Right renal pelvis (tissue), 4 donors: ENCODE measurements around the gene EHD3. TPM values are rescaled to one million over a fixed set of nuclear protein-coding genes. Genes with fewer than 3 reads are reported as not detected.

Source experiments
- DNase-seq, 4 donors: peaks; one replicate each; pipeline ENCODE4 v3.0.0-alpha.2; 2013; ENCODE audit warnings: low read depth in 4 of 4, low spot score in 3 of 4, missing footprints in 1 of 4
- polyA plus RNA-seq, 4 donors: library from polyadenylated mRNA; unstranded; fragments of 120-200 nt; gene quantifications; one replicate each; pipeline ENCODE4 v1.2.1, GENCODE V29; 2013; ENCODE audit not compliant: insufficient read length in 4 of 4

Gene EHD3
- polyA plus RNA-seq, 4 donors = 28.8 to 50.4 (median 36.3) TPM

DNA sequence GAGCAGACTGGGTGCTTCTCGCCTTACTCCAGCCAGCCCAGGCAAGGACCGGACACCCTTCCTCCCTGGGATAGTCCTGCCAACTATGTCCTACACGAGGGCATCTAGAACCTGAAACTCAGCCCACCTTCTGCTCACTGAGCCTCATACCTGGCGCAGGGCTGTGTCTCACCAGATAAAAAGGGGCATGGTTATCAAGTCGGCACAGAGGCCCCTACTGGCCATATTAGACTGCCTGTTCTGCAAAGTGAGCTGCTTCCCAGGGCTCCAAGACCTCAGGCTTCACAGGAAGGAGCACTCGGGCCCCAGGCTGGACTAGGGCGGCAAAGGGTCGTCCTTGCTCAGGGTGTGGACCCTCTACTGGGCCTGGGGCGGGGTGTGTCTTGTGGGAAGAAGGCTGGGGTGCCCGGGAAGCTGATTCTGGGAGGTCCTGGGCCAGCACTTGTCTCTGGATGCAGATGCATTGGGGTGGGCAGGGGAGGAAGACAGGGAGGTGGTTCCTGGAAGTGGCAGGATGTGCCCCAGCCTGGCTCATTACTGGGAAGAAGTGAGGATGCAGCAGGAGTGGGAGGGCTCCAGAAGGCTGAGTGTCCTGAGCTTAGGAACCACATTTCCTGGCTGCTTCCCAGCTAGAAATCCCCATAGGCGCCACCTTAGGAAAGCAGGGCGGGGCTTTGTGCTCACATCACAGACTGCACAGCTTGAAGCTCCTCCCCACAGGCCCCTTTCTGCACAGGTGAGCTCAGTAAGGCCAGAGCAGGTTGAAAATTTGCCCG lies 19.6 kb downstream of the EHD3 start:
- no peak for DNase-seq

DNA sequence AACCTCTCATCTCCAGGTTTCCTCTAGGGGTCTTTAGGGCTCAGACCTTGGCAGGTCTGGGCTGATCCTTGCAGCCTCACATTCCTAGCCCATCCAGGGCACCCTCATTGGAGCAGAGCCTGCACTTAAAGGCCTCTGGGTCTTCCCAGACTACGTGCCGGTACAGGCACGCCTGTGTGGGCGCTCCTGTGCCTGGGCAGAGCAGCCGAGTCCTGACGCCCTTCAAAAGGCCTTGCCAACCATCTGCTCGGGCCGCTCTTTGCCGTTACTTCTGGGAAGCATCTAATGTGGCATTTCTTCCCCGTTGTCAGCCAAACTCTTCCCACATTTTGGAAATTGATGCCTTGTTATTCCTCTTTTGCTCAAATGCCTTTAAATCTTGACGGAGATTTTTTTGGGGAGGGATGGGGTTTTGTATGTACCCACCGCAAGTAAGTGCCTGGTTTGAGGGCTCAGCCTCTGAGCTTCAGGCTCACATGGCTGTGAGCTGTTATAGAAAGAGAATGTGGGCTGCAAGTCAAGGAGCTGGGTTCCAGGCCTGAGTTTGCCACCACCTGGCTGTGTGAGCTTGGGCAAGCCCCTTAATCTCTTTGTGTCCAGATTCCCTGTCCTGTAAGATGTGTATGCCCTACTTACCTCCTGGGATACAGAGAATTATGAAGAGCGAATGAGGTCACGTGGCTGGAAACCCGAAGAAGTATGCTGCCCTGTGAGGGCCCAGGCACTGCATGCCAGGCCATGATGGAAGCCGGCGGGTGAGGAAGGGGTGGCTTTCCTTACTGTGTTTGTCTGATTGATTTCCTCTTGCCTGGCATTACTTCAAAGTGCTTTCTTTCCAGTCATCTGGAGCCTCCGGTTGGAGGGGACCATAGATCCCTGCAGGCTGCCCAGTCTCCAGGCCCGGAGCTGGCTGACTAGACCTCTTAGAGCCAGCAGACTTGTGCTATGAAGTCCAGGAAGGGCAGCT lies 20.6 kb downstream of the EHD3 start:
- no peak for DNase-seq

DNA sequence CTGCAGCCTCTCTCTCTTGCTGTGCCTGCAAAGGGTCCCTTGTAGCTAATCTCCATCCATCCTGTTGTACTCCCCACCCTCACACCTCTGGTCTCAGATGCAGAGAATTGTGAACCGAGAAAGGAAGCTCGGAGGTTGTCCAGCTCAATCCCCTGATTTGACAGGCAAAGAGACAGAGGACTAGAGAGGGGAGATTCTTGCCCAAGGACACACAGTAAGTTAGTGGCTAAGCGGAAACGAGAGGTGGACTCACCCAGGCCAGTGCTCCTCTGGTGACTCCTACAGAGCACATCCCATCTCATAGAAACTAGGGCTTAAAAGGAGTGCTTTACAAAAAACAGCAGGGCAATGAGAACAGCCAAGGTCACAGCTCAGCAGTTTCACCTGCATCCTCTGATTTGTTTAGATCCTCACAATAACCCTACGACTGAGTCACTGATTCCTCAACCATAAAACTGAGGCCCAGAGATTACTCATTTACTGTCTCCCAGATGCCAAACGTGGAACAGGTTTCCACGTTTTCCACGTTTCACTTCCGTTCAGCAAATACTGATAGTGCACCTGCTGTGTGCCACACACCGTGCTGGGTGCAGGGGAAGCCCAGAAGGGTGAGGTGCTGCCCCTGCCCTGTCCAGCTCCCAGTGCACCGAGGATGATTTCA lies 22.1 kb downstream of the EHD3 start:
- DNase-seq = no peak

DNA sequence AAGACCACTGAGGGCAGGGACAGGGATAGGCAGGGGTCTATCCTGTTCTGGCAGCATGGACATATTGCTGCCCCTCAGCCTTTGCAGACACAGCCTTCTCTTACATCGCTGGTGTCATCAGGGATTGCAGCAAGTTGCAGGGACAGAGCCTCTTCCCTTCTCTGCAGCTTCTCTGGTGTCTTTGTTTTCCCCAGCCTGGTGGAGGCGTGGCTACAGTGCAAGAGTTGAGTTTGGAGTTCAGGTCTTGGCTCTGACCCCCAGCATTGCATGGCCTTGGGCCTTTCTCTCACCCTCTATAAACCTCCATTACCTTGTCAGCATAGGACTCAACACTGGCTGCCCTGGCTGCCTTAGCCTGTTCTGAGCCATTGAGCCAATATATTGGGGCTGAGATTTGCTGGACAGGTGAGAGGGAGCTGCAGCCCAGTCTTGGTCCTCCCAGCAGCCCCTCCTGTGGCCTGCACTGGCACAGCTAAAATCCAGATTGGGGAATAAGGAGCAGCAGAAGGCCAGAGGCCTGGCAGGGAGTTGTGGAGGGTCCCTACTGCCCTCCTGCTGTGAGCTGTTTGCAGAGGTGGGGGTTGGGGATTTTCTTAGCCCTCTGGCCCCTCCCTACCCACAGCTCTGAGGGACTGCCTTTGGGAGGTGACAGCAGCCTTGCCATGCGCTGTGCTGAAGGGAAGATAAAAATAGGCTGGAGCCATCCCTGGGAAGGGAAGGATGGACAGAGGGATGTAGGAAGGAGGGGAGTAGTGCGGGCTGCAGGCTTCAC lies 22.8 kb downstream of the EHD3 start:
- no peak for DNase-seq

DNA sequence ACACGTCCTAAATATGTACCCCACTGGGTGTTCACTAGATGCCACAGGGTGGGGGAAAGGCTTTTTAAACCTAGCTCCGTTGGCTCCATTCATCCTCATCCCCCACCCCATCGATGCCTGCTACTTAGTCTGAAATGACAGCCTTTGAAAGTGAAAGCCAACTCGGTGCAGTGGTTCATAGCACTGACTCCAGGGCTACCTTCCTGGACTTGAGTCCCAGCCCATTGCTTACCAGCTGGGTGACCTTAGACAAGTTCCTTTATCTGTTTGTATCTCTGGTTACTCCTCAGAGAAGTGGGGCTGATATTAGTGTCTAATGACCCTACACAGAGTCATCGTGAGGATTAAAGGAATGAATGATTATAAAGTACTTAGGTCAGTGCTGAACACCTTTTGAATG lies 24.4 kb downstream of the EHD3 start:
- DNase-seq = no peak

DNA sequence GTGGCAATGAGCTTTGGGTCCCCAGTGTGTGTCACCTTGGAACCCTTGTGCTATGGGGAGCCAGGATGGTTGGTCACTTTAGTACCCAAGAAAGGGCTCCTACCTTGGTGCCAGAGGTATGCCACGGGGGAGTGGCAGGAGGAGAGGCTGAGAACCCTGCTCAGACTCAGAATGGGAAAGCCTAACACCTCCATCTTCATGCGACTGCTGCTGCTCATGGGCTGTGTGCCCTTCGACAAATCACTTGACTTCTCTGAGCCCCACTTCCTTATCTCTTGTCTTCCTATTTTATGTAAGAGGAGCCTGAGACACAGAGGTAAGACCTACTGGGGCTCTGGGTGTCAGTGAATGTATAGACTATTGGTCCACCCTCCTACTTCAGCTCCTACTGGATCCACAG lies 25.1 kb downstream of the EHD3 start:
- no peak for DNase-seq

DNA sequence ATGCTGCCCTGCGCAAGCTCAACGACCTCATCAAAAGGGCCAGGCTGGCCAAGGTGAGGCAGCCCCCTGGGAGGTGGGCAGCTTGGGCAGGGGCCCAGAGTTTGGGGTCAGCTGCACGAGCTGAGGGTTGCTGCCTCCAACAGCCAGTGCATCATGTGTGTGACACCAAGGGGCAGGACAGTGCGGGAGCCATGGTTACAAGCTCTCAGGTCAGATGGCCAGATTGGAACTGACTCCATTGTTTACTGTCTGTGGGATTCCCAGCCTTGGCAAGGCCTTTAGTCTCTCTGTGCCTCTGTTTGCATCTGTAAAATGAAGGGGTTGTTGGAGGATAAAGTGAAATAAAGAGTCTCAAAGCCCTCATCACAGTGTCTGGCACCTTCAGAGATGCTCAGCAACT lies 26.9 kb downstream of the EHD3 start:
- no peak for DNase-seq

DNA sequence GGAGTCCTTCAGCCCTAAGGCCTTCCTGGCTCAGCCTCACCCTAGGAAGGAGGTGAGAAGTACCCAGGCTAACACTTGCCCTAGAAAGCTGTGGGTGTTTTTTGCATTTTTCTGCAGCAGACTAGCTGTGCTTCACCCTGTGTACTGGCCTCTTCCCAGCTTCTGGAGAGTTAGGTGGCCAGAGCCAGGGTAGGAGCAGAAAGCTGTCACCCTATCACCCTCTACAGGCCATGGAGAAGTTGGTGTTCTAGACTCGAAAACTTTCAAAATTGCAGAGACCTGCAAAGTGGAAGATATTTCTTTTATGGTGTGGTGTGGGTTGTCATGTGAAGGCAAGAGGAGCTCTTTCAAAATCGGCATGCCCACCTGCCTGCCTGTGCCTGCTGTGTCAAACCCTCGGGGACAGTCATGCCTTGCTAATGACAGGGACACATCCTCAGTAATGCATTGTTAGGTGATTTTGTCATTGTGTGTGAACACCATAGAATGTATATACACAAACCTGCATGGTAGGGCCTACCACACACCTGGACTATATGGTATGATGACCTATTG lies 29.8 kb downstream of the EHD3 start:
- DNase-seq = no peak

DNA sequence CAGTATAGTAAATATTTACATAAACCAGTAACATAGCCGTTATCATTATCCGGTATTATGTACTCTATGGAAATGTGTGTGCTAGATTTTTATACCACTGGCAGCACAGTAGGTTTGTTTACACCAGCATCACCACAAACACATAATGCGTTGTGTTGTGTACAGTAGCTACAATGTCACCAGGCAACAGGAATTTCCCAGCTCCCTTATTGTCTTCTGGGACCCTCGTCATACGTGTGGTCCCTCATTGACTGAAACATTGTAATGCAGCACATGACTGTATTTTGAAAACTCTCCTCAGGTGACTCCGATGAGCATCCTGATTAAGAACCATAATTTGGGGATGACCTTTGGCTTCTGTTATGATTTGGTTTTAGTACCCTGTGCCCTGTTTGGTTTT lies 31.3 kb downstream of the EHD3 start:
- no peak for DNase-seq

DNA sequence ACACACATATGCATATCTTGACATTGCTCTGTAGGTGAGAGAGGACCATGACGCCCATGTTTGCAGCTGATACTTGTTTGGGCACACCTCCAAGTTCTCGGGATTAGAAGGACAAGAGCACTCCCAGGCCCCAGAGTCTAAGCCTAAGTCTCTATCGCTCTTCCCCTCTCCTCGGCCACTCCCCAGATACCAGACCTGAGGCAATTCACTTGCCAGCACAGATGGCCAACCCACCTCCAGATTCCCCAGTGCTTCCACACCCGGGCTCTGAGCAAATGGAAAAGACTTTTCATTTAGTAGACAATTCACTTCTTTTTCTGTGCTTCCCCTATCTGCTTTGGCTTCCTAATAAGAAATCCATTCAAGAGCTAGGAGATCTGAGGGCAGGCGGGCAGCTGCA lies 32.9 kb downstream of the EHD3 start:
- DNase-seq = no peak

DNA sequence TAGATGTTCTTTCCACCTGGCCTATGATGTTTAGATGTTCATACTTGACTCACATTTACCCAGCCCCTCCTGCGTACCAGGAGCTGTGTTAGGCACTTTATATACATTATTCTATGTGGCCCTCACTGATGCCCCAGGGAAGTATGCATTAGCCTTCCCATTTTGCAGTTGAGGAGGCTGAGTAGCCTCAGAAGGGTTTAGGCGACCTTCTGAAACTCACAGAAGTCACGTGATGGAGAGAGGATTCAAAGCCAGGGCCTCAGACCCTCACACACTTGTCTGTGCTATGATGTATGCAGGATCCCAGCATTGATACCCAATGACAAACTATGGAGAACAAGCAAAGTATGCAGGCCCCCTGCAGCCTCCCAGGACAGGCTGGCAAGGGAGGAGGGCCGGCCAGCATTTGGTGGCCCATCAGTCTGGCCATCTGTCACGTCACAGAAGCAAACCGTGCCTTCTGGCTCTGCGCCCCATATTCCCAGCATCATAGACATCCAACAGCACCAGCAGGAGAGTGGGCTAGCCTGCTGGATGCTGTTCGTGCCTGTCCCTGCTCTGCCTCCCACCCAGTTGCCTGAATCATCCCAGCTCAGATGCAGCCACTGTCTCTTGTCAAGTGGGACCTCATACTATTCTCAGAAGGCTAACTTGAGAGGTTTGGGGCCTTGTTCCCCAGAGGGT lies 33.6 kb downstream of the EHD3 start:
- no peak for DNase-seq

DNA sequence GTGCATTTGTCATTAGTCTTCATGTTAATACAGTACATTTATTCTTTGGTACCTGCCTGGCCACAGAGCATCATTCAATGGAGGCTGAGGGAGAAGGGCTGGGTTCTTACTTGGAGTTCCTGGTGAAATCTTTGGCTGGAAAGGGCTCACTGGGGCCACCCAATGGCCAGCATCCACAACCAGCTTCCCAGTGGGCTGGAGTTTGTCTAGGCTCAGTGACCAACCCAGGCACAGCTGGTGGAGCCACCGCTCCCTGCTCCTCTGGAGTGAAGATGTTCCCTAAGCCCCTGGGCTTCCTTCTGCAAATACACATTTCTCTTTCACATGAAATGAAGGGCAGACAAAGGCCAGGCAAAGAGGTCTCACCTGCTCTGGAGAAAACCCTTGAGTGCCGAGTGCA lies 34.4 kb downstream of the EHD3 start:
- DNase-seq = no peak

DNA sequence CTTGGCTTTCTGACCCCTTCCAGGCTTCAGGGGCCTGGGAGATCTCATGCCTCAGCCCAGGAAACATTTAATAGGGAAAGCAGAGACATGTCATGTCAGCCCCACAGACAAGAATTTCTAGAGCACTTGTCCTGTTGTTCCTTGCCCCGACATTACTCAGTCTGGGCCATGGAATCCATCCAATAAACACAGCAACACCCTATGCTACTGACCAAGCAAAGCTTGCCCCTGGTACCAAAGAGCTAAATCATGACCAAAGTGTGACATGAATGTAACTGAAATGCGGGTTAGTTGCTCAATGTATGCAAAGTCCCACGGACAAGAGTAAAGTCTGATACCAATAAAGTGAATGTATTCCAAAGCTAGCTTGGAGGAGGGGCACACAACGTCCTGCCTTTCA lies 35.1 kb downstream of the EHD3 start:
- no peak for DNase-seq

DNA sequence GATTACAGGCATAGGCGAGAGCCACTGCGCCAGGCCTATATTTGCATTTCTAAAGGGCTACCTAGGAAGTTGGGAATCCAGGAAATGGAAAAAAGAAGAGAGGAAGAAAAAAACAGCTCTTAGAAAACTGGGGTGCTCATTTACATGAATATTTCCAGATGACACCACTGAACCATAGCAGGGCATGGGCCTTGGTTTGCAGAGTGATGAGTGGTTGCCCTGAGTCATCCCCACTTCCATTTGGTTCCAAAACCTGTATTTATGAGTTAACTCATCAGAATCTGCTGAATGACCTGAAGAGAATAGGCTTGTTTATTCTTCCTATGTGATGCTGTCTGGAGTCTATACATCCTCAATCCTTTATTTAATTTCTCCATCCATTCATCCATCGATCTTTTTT lies 36.2 kb downstream of the EHD3 start:
- DNase-seq = no peak

DNA sequence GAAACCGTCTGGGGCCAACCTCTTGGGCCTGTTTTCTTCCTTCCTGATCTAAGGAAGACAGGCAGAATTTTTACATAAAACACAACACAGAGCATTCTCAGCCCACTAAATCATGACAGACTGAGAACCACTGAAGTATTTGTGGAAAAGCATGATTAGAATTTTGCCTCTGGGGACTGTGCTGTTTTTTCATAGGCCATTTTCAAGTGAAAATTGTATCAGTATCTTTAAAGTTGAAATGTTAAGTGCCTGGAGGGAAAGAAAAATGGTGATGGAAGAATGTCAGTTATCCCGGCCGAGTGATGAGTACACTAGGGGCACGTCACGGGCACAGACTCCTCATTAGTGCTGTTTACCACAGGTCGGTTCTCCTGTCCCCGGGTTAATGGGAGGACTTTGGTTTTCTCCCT lies 36.9 kb downstream of the EHD3 start:
- no peak for DNase-seq

DNA sequence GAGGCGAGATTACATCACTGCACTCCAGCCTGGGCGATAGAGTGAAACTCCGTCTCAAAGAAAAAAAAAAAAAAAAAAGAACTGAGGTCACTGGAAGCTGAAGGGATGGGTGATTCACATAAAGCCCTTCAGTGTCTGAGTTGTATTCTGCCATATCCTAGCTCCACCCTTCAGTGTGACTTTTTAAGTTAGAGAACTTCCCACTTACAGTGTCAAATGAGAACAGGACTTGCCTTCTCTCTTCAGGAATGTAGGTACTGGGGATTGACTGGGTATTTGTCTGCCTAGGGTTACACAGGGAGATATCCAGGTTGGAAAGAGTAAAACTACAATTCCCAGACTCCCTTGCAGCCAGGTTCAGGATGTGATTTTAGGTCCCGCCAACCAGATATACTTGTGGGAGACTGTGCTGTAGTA lies 37.9 kb downstream of the EHD3 start:
- DNase-seq = no peak

DNA sequence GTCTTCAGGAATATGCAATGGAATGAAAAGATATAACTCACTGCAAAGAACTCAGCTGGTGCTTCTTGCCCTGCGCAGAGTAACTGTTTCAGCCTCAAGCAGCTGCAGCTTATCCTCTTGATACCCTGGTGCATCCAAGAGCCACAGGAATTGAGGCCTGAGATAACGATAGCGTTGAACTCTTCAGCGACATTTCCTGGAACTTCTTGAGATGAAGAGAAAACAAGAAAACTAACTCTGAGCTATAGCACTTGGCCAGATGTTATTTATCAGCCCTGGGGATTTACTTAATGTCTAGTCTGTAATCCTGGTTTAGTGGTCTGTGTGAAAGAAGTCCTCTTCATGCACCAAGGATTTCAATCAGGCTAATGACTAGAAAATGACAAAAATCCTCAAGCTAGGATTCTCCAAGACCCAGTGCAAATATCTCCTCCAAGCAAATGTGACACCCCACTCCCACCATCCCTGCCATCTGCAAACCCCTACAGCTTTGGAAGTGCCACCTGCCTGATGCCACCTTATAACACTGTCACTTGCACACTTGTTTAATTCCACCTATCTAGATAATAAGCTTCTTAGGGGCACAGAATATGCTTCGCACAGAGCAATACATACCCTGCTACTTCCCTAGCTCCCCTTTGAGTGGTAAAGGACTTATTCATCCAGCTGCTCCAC lies 40.6 kb downstream of the EHD3 start:
- DNase-seq = peak; percentile 18 to 43 (median 34)

DNA sequence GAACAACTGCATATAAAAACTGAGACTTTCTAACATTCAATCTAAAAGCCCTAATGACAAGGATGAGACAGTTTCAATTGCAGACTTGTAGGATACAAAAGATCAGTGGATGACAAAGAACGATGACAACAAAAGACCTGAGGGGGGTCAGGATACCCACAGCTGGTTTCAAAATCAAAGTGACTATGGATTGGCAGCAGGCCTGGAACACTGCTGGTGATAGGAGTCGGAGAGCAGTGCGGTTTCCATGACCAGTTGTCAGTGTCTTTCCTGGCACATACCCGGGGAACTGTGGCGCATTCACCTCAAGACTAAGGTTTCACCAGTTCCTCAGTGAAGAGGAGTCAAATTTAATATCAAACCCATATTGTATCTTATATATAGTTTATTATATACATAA lies 42.0 kb downstream of the EHD3 start:
- no peak for DNase-seq

DNA sequence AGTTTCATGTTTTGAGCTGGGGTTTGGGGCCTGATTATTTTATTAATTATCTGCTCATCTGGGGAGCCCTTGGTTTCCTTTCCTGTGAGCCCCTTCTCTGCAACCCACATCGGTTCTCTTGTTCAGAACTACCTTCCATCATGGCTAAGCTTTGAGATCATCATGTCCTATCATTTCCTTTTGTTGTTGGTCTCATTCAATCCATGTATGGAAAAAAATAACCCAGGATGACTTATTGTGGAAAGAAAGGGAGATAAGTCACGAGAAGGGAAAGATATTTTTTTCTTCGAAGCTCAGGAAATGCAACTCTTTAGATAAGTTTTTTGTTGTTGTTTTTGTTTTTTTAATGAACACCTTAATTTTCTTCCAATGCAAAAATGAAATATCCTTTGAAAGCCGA lies 43.7 kb downstream of the EHD3 start:
- DNase-seq = no peak
